ENCODE results near the gene PRKACG.

PRKACG gene

GRCh38 chr9:68981789-68982188 lies 32.1 kb downstream of the PRKACG start:
- no peak overlapping the region for H3K4me3 ChIP-seq (ENCODE audit: low read depth, low read length)

DNA sequence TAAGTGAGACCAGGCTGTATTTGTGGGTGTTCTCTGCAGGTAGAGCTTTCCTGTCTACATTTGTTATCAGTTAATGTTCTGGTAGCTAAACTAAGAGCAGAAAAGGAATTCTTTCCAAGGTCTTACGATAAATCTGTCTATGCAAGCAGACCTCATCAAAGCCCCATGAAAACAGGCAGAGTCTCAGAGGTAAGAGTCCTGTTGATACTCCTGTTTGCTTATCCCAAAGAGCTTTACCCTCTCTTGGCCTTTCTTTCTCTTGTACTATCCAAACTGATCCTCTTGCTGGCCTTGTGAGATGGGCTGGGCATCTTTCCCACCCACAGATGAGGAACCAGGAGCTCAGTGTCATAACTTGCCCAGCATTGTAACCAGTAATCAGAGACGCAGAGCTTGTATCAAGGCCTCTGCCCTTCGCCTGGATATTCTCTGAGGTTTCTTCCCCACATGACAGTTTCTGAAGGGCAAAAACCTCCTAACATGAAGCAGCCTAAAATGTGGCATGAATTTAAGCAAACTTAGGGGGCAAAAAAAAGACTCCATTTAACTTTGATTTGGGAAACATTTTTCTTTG lies 33.5 kb downstream of the PRKACG start:
- no peak overlapping the region for H3K4me3 ChIP-seq (ENCODE audit: low read depth, low read length)
- no peak for TF ChIP-seq CTCF (IDR thresholded peaks at IDR 0.05; ENCODE audit: low read depth, low read length)

More at GRCh38 chr9:68981789-68982188, 32.1 kb downstream of the PRKACG start:
- no peak for TF ChIP-seq CTCF (IDR thresholded peaks at IDR 0.05; ENCODE audit: low read depth, low read length)

DNA sequence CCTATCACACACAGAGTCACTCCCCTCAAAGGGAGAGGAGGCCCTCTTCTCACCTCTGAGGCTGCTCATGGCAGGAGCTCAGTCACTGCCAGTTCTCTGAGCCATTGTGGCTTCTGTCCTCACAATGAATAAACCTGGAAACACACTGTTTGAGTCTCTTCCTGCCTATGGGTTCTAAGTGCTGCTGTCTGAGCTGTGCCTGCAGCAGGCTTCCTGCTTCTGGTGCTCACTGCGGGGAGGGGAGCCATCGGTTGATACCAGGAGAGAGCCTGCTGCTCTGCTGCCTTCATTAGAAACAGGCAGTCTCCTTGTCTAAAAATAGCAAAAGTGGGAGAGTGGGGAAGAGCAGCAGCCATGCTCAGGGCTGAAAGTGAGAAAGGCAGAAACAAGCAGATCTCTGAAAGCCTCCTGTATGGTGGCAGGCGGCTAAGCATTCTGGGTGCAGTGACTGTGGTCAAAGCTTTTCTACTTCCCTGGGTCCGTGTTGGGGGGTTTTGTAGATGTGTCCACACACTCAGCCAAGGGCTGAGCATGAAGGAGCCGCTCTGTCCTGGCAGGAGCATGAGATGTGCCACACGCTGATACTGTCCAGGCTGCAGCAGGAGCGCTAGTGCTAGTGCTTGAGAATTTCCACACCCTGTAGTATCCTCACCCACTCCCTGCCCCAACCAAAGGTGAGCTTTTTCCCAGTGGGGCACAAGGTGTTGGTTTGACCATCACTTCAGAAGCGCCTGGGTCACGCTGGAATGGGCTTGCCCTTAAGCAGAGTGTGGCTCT lies 34.2 kb downstream of the PRKACG start:
- no peak overlapping the region for H3K4me3 ChIP-seq (ENCODE audit: low read depth, low read length)
- no peak for TF ChIP-seq CTCF (IDR thresholded peaks at IDR 0.05; ENCODE audit: low read depth, low read length)

DNA sequence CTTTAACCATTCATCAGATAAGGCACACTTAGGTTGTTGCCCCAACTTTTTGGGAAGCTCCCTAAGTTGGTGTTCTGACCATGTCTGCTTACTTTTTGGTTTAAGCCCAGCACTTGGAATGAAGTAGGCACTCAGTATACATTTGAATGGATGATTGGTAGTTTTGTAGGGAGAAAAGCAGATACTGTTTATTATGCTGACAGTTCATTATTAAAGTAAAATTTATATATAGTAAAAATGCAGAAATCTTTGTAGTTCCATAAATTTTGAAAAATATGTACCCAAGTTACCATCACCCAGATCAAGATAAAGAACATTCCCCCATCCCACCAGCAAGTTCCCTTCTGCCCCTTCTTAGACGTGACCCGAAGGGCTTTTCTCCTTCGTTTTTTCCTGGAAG lies 35.4 kb downstream of the PRKACG start:
- no peak for TF ChIP-seq CTCF (IDR thresholded peaks at IDR 0.05; ENCODE audit: low read depth, low read length)
- no peak overlapping the region for H3K4me3 ChIP-seq (ENCODE audit: low read depth, low read length)

DNA sequence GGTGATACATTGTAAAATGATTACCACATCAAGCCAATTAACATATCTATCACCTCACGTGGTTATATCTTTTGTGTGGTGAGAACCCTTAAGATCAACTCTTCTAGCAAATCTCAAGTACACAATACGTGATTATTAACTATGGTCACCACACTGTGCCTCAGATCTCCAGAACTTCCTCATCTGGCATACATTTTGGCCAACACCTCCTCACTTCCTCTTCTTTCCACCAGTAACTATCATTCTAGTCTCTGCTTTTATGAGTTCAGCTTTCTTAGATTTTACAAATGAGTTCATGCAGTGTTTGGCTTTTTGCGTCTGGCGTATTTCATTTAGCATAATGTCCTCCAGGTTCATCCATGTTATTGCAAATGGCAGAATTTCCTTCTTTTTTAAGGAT lies 35.8 kb downstream of the PRKACG start:
- no peak for TF ChIP-seq CTCF (IDR thresholded peaks at IDR 0.05; ENCODE audit: low read depth, low read length)

GRCh38 chr9:68975365-68976043 lies 38.4 kb downstream of the PRKACG start:
- no peak overlapping the region for H3K4me3 ChIP-seq (ENCODE audit: low read depth, low read length)
- TF ChIP-seq CTCF (IDR thresholded peaks at IDR 0.05; ENCODE audit: low read depth, low read length), result no peak

More for the DNA sequence above, 35.8 kb downstream of the PRKACG start:
- H3K4me3 ChIP-seq (ENCODE audit: low read depth, low read length), result no peak overlapping the region

DNA sequence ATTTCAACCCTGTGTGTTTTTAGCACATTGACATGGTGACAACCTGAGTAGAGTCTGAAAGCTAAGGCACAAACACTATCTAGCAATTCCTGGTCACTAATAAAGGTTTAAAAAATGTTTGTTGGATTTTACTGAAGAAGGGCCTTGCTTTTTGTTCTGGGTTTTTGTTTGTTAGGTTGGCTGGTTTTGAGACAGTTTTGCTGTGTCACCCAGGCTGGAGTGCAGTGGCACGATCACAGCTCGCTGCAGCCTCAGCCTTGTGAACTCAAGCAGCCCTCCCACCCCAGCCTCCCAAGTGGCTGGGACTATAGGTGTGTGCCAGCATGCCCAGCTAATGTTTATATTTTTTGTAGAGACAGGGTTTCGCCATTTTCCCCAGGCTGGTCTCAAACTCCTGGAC lies 39.0 kb downstream of the PRKACG start:
- TF ChIP-seq CTCF (IDR thresholded peaks at IDR 0.05; ENCODE audit: low read depth, low read length), result no peak
- no peak overlapping the region for H3K4me3 ChIP-seq (ENCODE audit: low read depth, low read length)
